Activated naive CD4-positive, alpha-beta T cell treated with anti-CD3 and anti-CD28 coated beads, Interleukin-2, amount 50 U/mL, for 72 hours (primary cell): ENCODE results near the gene APOE. TPM values are rescaled to one million over a fixed set of nuclear protein-coding genes. Genes with fewer than 3 reads are reported as not detected.
"Not testable (repeated sequence)": the region's sequence is repeated elsewhere in the genome, so short reads cannot be mapped to it uniquely, and the experiment has no call there.

Source experiments
- ATAC-seq, 2 donors: fragments of 150-1000 bp; cut with Tn5 transposase; 2 replicates each; pipeline ENCODE4 v1.10.0; 2021; ENCODE audit warnings: mild to moderate bottlenecking in 2 of 2, moderate library complexity in 2 of 2
- DNase-seq, 2 donors: peaks; one replicate each; pipeline ENCODE4 v3.0.0; 2021 to 2022; ENCODE audit warnings: low spot score in 2 of 2
- H3K27ac Mint-ChIP-seq, 2 donors: one replicate each; pipeline ENCODE4 v1.8.0; 2022; ENCODE audit warnings: mild to moderate bottlenecking in 2 of 2, mixed read lengths in 2 of 2
- H3K36me3 Mint-ChIP-seq, 2 donors: one replicate each; pipeline ENCODE4 v1.8.0; 2022; ENCODE audit warnings: mixed read lengths in 2 of 2
- H3K9me3 Mint-ChIP-seq, 2 donors: one replicate each; pipeline ENCODE4 v1.8.0; 2022; ENCODE audit warnings: mixed read lengths in 2 of 2
- total RNA-seq, 2 donors: library from RNA; stranded (reverse); gene quantifications; one replicate each; pipeline ENCODE4 v1.2.3, GENCODE V29; 2022

The APOE gene
- total RNA-seq, 2 donors from 2014 or later: 0.80 to 2.9 TPM

DNA sequence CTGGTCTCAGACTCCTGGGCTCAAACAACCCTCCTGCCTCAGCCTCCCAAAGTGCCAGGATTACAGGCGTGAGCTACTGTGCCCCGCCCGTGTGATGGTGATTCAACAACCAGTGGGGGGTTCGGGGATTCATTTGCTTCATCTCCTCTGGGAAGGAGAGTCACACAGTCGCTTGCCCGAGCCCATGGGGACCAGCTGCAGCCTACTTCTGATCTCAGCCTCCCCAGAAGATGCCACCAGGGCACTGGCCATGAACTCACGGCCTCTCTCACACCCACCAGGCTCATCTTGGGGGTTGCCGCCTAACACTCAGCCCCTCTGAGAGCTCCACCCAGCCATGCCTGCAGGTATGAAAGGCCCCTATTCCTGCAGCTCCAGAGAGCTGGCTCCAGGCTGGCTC lies 7.8 kb upstream of the APOE start:
- Mint-ChIP-seq H3K9me3 (no peaks in the 10 kb centered on the region), H3K27ac (peak overlapping the region in 1 of 2 donors; percentile 36), H3K36me3 (peaks cover 4 to 23% of the 10 kb centered on the region in 2 donors)
- ATAC-seq (no peak), DNase-seq (no peak)

DNA sequence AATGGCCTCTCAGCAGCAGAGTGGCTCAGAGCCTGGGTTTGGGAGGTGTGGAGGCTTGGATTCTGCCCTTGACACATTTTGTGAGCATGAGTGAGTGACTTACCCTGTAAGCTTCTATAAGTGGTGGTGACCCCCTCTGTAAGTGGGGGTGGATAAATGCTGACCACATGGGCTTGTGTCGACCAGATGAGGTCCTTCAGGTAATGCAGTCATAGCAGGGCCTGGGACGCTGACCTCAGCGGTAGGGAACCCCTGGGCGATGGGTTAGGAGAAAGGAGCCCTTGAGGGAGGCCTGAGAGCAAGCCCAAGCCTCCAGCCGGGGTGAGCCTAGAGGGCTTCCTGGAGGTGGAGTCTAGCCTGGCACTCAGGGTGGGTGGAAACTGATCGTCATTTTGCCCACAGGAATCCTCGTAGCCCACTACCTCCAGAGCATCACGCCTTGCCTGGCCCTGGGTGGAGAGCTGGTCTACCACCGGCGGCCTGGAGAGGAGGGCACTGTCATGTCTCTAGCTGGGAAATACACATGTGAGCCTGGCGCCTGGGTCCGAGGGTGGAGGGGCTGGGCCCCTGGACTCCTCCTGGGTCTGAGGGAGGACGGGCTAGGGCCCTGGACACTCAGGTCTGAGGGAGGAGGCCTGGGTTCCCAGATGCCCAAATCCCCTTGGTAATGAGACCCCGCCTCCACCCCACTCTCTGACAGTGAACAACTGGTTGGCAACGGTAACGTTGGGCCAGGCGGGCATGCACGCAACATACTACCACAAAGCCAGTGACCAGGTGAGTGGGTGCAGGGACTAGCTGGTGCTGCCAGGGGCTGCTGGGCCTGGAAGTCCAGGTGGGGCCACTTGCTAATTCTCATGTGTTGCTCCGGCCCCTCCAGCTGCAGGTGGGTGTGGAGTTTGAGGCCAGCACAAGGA lies 5.0 kb upstream of the APOE start:
- DNase-seq (no peak), ATAC-seq (no peak)
- Mint-ChIP-seq H3K27ac (peak overlapping the region; percentile 63 to 81), H3K36me3 (peaks cover 4 to 5% of the 10 kb centered on the region in 2 donors), H3K9me3 (no peaks in the 10 kb centered on the region)

DNA sequence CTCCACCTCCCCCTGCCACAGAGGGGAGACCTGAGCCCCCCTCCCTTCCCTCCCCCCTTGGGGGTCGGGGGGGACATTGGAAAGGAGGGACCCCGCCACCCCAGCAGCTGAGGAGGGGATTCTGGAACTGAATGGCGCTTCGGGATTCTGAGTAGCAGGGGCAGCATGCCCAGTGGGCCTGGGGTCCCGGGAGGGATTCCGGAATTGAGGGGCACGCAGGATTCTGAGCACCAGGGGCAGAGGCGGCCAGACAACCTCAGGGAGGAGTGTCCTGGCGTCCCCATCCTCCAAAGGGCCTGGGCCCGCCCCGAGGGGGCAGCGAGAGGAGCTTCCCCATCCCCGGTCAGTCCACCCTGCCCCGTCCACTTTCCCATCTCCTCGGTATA lies 2.4 kb upstream of the APOE start:
- DNase-seq (no peak), ATAC-seq (peak; percentile 16 to 26)
- no peak overlapping the region for H3K27ac Mint-ChIP-seq
- peaks cover 4 to 5% of the 10 kb centered on the region in 2 donors for H3K36me3 Mint-ChIP-seq
- H3K9me3 Mint-ChIP-seq: no peaks in the 10 kb centered on the region

DNA sequence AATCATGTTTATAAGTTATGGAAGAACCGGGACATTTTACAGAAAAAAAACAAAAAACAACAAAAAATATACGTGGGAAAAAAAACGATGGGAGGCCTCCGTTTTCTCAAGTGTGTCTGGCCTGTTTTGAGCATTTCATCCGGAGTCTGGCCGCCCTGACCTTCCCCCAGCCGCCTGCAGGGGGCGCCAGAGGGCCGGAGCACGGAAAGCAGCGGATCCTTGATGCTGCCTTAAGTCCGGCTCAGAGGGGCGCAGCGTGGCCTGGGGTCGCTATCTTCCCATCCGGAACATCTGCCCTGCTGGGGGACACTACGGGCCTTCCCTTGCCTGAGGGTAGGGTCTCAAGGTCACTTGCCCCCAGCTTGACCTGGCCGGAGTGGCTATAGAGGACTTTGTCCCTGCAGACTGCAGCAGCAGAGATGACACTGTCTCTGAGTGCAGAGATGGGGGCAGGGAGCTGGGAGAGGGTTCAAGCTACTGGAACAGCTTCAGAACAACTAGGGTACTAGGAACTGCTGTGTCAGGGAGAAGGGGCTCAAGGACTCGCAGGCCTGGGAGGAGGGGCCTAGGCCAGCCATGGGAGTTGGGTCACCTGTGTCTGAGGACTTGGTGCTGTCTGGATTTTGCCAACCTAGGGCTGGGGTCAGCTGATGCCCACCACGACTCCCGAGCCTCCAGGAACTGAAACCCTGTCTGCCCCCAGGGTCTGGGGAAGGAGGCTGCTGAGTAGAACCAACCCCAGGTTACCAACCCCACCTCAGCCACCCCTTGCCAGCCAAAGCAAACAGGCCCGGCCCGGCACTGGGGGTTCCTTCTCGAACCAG lies 1.8 kb upstream of the APOE start:
- H3K9me3 Mint-ChIP-seq: no peaks in the 10 kb centered on the region
- DNase-seq: peak; percentile 71 to 92
- peaks cover 4 to 5% of the 10 kb centered on the region in 2 donors for H3K36me3 Mint-ChIP-seq
- ATAC-seq: peak; percentile 57 to 74
- H3K27ac Mint-ChIP-seq: no peak overlapping the region

DNA sequence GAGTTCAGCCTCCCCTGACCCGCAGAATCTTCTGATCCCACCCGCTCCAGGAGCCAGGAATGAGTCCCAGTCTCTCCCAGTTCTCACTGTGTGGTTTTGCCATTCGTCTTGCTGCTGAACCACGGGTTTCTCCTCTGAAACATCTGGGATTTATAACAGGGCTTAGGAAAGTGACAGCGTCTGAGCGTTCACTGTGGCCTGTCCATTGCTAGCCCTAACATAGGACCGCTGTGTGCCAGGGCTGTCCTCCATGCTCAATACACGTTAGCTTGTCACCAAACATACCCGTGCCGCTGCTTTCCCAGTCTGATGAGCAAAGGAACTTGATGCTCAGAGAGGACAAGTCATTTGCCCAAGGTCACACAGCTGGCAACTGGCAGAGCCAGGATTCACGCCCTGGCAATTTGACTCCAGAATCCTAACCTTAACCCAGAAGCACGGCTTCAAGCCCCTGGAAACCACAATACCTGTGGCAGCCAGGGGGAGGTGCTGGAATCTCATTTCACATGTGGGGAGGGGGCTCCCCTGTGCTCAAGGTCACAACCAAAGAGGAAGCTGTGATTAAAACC lies 1.1 kb upstream of the APOE start:
- ATAC-seq: no peak
- no peaks in the 10 kb centered on the region for H3K9me3 Mint-ChIP-seq
- no peak overlapping the region for H3K27ac Mint-ChIP-seq
- DNase-seq: no peak
- H3K36me3 Mint-ChIP-seq: peaks cover 4 to 5% of the 10 kb centered on the region in 2 donors

DNA sequence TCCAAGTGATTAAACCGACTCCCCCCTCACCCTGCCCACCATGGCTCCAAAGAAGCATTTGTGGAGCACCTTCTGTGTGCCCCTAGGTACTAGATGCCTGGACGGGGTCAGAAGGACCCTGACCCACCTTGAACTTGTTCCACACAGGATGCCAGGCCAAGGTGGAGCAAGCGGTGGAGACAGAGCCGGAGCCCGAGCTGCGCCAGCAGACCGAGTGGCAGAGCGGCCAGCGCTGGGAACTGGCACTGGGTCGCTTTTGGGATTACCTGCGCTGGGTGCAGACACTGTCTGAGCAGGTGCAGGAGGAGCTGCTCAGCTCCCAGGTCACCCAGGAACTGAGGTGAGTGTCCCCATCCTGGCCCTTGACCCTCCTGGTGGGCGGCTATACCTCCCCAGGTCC lies 2.0 kb downstream of the APOE start:
- ATAC-seq (no peak), DNase-seq (no peak)
- peaks cover 0 to 2% of the 10 kb centered on the region in 2 donors for H3K36me3 Mint-ChIP-seq
- H3K9me3 Mint-ChIP-seq: no peaks in the 10 kb centered on the region
- H3K27ac Mint-ChIP-seq: no peak overlapping the region

DNA sequence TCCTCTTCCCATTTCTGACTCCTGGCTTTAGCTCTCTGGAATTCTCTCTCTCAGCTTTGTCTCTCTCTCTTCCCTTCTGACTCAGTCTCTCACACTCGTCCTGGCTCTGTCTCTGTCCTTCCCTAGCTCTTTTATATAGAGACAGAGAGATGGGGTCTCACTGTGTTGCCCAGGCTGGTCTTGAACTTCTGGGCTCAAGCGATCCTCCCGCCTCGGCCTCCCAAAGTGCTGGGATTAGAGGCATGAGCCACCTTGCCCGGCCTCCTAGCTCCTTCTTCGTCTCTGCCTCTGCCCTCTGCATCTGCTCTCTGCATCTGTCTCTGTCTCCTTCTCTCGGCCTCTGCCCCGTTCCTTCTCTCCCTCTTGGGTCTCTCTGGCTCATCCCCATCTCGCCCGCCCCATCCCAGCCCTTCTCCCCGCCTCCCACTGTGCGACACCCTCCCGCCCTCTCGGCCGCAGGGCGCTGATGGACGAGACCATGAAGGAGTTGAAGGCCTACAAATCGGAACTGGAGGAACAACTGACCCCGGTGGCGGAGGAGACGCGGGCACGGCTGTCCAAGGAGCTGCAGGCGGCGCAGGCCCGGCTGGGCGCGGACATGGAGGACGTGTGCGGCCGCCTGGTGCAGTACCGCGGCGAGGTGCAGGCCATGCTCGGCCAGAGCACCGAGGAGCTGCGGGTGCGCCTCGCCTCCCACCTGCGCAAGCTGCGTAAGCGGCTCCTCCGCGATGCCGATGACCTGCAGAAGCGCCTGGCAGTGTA lies 2.7 kb downstream of the APOE start:
- DNase-seq (no peak), ATAC-seq (no peak)
- no peaks in the 10 kb centered on the region for H3K36me3 Mint-ChIP-seq
- no peak overlapping the region for H3K27ac Mint-ChIP-seq
- no peaks in the 10 kb centered on the region for H3K9me3 Mint-ChIP-seq

DNA sequence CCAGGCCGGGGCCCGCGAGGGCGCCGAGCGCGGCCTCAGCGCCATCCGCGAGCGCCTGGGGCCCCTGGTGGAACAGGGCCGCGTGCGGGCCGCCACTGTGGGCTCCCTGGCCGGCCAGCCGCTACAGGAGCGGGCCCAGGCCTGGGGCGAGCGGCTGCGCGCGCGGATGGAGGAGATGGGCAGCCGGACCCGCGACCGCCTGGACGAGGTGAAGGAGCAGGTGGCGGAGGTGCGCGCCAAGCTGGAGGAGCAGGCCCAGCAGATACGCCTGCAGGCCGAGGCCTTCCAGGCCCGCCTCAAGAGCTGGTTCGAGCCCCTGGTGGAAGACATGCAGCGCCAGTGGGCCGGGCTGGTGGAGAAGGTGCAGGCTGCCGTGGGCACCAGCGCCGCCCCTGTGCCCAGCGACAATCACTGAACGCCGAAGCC lies 3.3 kb downstream of the APOE start:
- H3K36me3 Mint-ChIP-seq: no peaks in the 10 kb centered on the region
- no peak for DNase-seq
- H3K27ac Mint-ChIP-seq: no peak overlapping the region
- no peak for ATAC-seq
- no peaks in the 10 kb centered on the region for H3K9me3 Mint-ChIP-seq

DNA sequence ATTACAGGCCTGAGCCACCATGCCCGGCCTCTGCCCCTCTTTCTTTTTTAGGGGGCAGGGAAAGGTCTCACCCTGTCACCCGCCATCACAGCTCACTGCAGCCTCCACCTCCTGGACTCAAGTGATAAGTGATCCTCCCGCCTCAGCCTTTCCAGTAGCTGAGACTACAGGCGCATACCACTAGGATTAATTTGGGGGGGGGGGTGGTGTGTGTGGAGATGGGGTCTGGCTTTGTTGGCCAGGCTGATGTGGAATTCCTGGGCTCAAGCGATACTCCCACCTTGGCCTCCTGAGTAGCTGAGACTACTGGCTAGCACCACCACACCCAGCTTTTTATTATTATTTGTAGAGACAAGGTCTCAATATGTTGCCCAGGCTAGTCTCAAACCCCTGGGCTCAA lies 4.2 kb downstream of the APOE start:
- no peaks in the 10 kb centered on the region for H3K36me3 Mint-ChIP-seq
- DNase-seq (no peak), ATAC-seq (no peak)
- no peak overlapping the region for H3K27ac Mint-ChIP-seq
- H3K9me3 Mint-ChIP-seq: no peaks in the 10 kb centered on the region

DNA sequence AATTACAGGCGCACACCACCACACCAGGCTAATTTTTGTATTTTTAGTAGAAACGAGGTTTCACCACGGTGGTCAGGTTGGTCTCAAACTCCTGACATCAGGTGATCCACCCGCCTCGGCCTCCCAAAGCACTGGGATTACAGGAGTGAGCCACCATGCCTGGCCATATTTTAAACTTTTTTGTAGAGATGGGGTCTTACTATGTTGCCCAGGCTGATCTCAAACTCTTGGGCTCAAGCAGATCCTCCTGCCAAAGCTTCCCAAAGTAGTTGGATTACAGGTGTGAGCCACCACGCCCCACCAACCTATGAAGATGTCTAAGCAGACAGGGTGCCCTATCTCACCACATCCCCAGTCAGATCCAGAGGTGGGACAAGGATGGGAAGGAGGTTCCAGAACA lies 6.3 kb downstream of the APOE start:
- not testable (repeated sequence) for H3K9me3 Mint-ChIP-seq, H3K36me3 Mint-ChIP-seq, DNase-seq, ATAC-seq, H3K27ac Mint-ChIP-seq

DNA sequence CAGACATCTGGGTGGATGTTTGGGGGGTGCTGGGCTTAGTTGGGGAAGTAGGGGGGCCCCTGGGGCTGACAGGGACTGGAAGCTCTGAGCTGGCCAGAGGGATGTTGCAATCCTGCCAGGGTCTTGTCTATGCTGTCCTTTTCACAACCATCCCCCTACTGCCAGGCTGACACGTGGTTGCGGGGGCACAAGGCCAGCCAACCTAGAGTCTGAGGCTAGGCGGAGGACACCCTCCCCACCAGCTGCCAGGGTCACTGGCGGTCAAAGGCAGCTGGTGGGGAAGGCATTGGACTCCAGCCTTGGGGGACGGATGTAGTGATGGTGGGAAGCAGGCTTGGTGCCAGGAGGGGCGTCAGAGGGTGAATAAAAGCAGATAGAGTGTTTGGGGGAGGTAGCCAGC lies 7.3 kb downstream of the APOE start:
- H3K9me3 Mint-ChIP-seq: no peaks in the 10 kb centered on the region
- ATAC-seq (no peak), DNase-seq (no peak)
- H3K36me3 Mint-ChIP-seq: no peaks in the 10 kb centered on the region
- H3K27ac Mint-ChIP-seq: no peak overlapping the region

DNA sequence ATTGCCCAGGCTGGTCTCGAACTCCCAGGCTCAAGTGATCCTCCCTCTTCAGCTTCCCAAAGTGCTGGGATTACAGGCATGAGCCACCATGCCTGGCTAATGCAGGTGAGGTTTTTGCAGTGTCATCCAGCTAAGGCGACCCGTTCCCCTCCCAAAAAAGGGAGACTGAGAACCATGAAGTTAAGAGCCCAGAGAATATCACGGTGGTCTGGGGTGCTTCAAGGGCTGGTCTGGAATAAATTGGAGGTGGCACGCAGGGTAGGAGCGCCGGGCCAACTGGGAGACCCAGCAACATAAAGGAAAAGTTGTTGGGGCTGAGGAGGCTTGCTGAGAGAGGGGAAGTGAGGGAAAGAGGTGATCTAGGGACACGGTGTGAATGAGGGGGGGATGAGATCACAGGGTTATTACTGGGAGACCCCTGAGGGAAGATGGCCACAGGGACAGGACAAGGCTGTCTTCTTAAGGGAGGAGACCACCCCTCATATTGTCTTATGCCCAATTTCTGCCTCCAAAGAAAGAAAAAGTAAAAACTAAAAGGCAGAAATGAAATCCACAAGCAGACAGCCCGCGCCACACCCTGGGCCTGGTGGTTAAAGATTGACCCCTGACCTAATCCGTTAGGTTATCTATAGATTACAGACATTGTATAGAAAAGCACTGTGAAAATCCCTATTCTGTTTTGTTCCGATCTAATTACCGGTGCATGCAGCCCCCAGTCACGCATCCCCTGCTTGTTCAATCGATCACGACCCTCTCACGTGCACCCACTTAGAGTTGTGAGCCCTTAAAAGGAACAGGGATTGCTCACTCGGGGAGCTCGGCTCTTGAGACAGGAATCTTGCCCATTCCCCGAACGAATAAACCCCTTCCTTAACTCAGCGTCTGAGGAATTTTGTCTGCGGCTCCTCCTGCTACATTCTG lies 8.2 kb downstream of the APOE start:
- H3K27ac Mint-ChIP-seq: peak overlapping the region; percentile 59 to 60
- not testable (repeated sequence) for ATAC-seq, DNase-seq, H3K9me3 Mint-ChIP-seq, H3K36me3 Mint-ChIP-seq

DNA sequence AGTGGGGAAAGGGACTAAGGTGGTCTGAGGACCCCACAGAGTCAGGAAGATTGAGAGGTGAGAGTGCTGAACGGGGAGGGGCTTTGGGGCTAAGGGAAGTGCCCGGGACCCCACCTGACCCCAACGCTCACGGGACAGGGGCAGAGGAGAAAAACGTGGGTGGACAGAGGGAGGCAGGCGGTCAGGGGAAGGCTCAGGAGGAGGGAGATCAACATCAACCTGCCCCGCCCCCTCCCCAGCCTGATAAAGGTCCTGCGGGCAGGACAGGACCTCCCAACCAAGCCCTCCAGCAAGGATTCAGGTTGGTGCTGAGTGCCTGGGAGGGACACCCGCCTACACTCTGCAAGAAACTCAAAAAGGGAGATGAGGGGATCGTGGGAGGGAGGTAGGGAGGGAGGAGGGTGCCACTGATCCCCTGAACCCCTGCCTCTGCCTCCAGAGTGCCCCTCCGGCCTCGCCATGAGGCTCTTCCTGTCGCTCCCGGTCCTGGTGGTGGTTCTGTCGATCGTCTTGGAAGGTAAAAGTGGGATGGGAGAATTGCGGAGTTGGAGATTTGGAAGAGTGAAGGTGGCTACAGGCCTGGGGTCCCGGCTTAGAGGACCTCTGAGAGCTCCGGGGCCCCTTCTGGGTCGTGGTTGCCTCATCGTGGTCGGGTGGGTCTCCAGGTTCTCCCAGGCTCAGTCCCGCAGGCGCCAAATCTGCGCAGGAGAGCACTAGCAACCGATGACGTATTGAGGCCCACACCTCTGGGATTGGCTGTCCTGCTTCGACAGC lies 9.0 kb downstream of the APOE start, which contains the start of gene APOC1:
Gene APOC1, plus strand, starts transcription at position 176 of the 774 bp plus-strand sequence. Its CDS starts 284 bp downstream, at position 460.
- not testable (repeated sequence) for H3K36me3 Mint-ChIP-seq, H3K9me3 Mint-ChIP-seq
- ATAC-seq: peak; percentile 99
- H3K27ac Mint-ChIP-seq: peak within 1 kb of the TSS; percentile 59 to 95
- DNase-seq: peak; percentile 79 to 82

DNA sequence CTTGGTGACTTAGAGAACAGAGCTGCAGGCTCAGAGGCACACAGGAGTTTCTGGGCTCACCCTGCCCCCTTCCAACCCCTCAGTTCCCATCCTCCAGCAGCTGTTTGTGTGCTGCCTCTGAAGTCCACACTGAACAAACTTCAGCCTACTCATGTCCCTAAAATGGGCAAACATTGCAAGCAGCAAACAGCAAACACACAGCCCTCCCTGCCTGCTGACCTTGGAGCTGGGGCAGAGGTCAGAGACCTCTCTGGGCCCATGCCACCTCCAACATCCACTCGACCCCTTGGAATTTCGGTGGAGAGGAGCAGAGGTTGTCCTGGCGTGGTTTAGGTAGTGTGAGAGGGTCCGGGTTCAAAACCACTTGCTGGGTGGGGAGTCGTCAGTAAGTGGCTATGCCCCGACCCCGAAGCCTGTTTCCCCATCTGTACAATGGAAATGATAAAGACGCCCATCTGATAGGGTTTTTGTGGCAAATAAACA lies 18.7 kb downstream of the APOE start:
- DNase-seq: no peak
- H3K27ac Mint-ChIP-seq: no peak overlapping the region
- H3K9me3 Mint-ChIP-seq: no peaks in the 10 kb centered on the region
- no peaks in the 10 kb centered on the region for H3K36me3 Mint-ChIP-seq
- ATAC-seq: no peak
